Activated CD8-positive, alpha-beta memory T cell treated with anti-CD3 and anti-CD28 coated beads, Interleukin-2, amount 50 U/mL, for 24 hours (primary cell): Measurements from ENCODE around the gene RIPPLY3.

Experiments used
- DNase-seq: peaks from one replicate; pipeline ENCODE4 v3.0.0-alpha.2; 2020; ENCODE audit errors: extremely low read depth

Gene RIPPLY3, protein sequence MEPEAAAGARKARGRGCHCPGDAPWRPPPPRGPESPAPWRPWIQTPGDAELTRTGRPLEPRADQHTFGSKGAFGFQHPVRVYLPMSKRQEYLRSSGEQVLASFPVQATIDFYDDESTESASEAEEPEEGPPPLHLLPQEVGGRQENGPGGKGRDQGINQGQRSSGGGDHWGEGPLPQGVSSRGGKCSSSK

DNA sequence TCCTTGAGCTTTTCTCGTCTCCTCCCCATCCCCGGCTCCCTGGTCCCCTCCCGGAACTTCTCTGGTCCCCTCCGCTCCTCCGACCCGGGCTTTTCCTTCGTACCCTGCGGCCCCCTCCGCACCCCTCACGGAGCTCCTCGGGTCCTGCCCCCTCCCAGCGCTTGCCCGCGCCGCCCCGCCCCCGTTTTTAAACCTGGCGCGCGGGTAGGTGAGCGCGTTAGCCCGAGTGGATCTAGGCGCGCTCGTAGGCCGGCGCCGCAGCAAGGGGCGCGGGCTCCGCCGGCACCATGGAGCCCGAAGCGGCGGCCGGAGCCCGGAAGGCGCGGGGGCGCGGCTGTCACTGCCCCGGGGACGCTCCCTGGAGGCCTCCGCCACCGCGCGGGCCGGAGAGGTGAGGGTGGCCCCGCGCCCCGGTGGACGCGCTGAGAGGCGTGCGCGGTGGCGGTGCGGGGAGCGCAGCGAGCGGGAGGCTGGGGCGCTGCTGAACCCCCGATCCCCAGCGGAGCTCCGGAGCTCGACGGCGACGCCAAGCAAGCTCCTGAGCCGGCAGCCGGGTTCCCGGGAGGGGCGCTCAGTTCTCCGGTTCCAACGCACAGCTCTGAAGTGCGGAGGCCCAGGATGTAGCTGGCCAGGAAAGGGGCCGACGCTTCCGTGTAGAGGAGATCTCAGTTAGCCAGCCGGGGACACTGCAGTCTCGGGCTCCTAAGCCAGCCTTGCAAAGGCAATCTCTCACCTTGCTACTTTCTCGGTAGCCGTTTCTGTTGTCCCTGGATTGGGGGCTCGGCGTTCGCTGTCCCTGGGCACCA, at the start of gene RIPPLY3:
RIPPLY3 (plus strand) TSS at position 217 of the 806 bp plus-strand sequence; CDS start at position 288, 71 bp downstream.
- DNase-seq: no peak

DNA sequence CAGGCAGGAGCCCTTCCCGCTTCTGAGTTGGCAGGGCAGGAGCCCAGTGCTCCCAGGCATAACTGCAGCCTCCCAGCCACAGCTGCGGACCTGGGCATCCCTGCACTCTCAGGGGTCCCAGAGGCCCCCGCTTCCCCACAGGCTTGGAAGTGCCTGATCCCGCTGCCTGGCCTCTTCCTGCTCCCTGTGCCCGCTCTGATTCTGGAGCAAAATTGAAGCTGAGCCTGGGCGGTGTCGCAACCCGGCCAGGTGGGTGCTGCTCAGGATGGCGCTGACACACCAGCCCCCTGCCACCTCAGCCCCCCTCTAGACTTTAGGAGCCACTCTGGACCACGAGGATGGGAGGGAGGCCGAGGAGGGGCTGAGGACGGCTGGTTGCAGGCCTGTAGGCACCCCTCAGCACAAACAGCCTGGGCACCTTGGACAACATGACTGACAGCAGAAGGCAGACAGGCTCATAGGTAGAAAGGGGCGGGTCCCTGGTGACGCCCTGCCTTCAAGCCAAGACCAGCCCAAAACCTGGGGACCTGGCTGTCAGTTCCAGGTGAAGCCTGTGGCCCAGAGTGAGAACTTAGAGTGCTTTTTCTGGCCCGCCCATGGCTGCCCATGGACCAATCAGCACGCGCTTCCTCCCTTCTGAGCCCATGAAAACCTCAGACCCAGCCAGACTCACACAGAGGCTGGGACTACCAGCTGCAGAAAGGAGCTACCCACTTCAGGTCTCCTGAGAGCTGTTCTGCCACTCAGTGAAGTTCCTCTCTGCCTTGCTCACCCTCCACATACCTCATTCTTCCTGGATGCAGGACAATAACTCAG, 47.3 kb upstream of the RIPPLY3 start:
- no peak for DNase-seq

DNA sequence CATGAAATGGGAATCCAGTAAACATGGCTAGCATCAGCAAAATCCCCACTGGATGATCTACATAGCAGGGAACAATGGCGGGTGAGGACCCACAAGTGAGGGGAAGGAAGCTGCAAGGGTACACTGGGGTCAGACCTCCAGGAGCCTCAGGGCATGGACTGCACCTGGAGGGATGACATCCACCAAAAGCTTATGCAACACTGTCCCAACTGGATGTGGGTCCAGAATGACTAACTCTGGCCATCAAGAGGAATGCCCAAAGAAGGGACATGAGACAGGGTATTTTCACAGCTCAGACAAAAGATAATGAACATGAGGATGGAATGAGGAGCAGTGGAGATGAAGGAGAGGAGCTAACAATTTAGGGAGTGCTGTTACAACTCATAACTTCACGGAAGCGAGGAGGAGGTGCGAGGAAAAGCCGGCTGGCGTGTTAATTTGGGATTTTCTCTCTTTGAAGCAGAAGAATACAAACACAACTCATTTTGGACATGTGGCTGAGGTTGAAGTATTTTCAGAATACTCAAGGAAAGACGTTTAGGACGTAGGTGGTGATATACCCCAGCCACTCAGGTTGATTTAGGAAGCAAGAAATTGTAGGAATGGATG, 45.7 kb upstream of the RIPPLY3 start:
- no peak for DNase-seq

DNA sequence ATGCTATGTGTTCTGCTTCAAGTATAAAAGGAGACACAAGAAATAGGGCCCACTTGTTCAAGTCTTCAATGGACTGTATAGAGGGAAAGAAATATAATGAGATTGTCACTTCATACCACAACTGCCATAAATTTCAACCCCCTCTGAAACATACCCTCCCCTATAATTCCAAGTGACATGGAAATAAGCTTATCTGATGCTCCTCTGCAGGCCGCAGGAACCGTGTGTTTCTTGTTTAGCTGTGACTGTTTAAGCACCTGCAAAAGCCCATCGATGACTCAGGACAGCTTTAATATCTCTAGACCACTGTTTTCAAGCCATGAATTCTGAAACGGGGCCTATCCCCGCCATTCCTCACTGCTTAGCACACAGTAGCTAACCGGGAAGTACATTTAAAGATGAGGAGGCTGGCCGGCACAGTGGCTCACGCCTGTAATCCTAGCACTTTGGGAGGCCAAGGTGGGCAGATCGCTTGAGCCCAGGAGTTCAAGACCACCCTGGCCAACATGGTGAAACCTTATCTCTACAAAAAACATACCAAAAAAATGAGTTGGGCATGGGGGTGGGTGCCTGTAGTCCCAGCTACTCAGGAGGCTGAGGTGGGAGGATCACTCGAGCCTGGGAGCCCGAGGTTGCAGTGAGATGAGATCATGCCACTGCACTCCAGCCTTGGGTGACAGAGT, 44.3 kb upstream of the RIPPLY3 start:
- DNase-seq: no peak

DNA sequence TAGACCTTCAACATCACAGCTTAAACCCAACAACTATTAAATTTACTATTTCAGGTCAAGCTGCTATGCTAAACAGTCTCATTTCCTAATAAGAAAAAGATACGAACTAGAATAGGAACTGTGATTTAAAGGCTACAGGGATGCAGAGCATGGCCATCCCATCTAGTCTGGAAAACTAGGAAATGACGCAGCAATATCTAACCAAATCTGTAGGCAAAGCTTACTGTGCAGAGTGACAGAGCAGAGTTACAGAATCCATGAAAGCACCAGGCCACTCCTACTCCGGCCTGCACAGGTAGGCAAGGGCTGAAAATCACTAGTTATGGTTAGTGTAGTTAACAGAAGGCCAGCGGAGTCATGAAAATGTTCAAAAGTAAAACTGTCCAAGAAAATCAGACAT, 42.1 kb upstream of the RIPPLY3 start:
- DNase-seq: no peak

DNA sequence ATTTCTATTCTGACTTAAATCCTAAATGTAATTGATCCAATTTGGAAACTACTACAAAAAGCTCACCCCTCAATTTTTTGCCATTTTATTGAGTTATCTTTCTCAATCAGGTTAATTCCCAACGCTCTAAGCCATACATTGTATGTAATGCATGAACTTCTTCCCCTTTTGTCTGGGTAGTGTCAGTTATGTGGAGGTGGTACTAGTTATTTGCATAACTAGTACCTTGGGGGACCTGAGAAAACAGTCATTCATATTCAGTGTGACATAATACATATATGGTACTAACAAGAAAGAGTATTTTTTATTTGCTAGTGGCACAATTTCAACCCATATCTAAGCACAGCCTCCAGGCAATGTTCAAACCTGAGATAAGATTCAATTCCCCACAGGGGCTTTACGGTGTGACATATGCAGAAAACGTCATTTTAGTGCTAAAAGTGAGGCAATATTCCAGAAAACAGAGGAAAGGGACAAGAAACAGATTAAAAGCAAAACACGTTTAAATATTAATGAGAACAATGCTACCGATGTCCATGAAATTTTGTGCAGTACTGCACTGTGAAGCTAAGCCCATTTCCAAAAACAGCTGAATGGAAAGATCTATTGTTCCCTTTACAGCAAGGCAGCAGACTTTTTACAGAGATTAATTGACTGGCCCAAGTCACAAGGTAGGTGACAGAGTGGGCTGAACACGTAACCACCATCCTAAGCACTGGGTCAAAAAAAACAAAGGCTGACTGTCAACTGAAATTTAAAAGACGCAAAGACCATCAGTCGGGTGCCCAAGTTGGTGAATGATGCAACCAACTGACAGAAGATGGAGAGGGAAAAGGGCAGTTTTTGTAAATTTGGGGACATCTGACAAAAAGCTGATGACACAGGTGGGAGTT, 41.4 kb upstream of the RIPPLY3 start:
- no peak for DNase-seq

DNA sequence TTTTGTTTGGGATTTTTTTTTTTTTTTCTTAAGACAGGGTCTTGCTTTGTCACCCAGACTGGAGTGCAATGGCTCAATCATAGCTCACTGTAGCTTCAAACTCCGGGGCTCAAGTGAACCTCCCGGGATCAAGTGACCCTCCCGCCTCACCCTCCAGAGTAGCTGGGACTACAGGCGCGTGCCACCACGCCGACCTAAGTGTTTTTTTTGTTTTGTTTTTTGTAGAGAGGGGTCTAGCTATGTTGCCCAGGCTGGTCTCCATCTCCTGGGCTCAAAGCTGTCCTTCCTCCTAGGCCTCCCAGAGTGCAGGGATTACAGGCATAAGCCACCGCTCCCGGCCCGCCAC, 40.8 kb upstream of the RIPPLY3 start:
- no peak for DNase-seq

DNA sequence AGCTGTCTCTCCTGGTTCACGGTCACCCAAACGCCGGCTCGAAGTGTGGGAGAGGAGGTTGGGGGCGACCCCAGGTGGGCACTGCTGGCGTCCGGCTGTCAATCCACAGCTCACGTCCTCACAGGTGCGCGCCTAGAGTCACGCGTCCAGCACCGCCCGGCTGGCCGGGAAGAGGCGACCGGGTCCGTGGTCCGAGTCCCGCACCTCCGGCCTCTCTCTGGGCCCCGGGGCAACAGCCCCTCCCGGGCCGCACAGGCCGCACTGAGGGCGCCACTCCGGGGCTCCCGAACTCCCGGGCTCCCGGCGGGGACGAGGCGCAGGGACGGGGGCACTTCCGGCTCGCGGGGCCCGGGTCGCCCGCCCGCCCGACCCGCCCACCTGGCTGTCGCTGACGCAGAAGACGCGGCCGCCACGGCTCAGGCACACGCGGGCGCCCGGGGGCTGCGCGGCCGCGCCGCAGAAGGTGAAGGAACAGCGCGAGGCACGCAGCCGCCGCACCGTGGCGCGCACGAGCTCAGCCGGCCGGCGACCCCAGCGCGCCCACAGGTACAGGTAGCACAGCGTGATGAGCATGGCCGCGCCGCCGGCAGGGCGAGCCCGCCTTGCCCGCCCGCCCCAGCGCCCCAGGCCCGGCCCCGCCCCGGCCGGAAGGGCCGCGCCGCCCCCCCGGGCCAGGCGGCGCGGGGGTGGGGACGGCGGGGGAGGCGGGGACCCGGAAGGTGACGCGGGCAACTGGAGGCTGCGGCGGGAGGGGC, 40.3 kb upstream of the RIPPLY3 start, which contains the start of gene HLCS:
HLCS (minus strand) TSS at position 604 of the 755 bp plus-strand sequence; CDS start at position 573, 31 bp downstream.
- peak; percentile 24 for DNase-seq

DNA sequence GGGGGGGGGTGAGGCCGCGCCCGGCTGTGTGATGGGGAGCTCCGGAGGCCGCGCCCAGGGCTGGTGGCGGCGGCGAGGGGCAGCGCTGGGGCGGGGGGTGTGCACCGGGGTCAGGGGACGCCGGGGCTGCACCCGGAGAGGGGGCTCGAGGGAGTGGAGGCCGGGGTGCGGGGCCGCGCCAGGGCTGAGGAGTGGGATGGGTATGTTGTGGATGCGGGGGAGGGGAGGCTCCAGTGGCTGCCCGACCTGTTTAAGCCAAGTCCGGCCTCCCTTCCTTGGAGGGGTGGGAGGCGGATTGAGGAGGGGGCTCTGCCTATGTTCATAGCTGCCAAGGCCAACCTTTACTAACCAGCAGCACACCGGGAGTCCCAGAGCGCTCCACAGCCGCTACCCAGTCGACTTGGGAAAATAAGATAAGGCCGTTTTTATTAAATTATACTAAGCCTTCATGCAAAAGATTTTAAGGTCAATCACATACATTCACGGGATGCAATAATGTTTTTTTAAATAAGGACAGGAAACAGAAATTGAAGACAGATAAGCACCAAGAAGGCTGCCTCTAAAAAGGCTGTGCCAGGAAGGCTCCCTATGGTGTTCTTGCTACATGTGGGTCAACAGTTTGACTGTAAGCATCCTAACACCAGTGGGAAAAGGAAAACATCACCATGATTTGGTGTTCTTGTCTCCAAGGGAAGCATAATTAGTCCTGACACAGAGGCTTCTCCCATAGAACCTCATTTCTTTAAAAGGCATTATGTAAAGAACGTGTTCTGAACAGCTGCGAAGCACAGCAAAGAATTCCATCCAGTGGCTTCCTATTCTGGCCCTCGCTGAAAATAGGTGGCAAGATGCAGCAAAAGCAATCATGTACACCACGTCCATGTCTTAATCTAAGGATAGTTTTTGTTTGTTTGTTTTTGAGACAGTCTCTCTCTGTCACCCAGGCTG, 39.4 kb upstream of the RIPPLY3 start:
- DNase-seq: no peak

DNA sequence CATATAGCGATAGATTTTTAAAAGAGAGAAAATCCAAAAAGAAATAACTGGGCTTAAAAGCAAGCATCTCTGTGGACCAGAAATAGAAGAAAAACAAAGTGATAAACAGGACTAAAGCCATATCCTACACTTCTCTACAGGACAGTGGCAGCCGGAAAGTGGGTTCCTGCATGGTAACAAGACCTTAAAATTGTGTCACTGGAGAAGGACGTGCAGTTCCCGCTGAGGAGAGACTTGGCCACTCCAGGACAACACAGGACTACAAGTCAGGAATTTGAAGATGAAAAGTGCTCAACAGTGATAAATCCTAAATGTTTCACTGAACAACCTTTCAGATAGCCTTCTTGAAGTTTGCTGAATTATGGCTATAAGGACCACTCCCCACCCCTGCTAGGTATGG, 38.1 kb upstream of the RIPPLY3 start:
- DNase-seq: no peak

DNA sequence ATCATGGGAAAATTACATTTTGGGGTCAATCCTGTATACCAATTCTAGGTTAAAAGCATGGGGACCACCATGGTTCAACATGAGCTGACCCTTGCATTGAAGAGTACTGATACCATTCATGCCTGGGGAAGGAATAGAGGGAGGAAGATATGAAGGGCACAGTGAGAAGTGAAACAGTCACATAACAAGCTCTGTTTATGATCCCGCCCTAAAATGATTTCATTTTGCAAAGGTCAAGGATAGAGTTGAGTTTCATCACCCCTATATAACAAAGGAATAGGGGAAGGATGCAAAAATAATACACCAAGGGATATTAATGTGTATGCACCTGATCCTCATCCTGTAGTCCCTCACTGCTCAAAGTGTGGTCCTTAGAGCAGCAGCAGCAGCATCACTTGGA, 37.5 kb upstream of the RIPPLY3 start:
- DNase-seq: no peak

DNA sequence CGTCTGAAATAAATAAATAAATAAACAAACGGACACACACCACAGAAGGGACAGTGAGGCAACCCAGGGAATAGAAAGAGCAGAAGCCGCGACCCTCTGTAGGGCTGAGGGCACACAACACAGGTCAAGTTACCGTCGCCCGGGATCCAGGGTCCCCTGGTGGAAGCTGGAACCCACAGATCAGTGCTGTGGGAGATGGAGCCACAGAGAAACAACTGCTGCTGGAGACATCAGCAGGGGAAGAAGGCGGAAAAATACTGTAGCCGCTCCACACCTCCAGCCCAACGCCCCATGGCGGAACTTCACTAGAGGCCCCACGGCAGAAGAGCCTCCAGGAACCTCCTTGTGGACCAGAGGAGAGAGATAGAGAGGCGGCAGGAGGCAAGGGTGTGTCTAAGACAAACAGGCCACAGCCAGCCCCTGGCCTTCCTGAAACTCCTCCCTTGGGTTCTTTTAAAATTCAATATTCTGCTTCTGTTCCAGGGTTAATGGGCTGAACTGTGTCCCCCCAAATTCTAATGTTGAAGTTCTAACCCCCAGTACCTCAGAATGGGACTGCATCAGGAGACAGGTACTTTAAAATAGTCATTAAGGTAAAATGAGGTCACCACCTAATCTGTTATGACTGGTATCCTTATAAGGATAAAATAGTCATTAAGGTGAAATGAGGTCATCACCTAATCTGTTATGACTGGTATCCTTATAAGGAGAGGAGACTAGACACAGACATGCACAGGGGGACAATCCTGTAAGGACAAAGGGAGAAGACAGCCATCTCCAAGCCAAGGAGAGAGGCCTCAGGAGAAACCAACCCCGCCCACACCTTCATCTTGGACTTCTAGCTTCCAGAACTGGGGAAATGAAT, 32.3 kb upstream of the RIPPLY3 start:
- no peak for DNase-seq

DNA sequence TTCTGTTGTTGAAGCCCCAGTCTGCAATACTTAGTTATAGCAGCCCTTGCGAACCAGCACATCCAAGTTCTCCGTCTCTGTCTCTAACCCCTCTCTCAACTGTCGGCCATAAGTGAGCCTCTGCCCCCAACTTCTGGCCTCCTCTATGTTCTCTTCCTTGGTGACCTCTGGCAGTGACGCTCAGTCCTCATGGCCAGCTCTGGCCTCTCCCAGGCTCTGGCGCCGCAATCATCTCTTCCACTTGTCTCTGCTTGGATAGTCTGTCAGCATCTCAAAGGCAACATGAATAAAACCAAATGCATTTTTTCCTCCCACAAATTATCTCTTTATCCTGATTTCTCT, 31.7 kb upstream of the RIPPLY3 start:
- no peak for DNase-seq

DNA sequence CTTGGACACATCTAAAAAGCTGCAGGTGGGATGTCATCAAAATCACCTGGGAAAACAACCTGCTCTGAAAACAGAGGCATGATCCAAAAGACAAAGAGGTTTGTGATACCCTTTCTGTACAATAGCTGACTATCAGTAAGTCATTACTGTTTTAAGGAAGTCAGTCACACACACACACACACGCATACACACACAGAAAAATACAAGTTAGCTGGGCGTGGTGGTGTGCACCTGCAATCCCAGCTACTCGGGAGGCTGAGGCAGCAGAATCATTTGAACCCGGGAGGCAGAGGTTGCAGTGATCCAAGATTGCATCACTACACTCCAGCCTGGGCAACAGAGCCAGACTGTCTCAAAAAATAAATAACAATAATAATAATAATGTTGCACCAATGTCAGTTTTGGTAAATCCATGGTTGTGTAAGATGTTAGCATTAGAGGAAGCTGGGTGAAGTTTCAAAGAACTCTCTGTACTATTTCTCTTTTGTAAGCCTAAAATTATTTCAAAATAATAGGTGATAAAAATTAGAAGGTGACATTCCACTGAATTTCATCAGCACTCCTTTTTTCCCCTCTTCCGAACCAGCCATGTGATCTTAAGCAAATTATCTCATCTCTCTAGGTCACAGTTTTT, 30.2 kb upstream of the RIPPLY3 start:
- DNase-seq: no peak

DNA sequence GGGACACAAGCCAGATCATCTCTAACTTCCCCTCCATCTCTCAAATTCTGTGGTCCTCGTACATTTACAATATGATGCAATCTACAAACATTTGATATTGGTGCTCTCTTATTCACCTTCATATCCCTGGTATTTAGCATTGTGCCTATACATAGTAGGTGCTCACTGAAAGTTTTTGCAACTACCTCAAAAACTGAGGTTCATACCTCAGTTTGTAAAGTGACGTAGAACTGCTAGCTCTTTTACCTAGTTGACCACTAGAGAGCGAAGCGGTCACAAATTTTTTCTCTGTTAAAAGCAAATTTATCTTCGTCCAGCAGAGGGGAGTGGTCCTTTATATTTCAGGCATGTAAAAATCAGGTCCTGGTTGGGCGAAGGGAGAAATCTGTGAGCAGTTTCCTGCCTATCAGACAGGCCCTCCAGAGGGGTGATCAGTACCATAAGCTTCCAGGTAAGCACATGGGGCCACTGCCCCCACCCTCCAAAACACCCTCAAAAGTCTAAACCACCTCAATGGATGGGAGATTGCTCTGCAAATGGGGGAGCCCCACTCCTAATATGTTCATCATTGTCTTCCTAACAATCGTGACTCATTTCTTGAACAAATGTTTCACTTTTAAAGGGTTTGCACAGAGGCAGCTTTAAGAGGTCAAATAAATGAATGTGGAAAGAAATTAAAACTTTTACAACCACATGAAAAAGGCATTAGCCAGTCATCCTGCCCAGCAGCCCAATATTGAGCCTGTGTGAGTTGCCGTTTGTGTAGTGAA, 29.4 kb upstream of the RIPPLY3 start:
- no peak for DNase-seq

DNA sequence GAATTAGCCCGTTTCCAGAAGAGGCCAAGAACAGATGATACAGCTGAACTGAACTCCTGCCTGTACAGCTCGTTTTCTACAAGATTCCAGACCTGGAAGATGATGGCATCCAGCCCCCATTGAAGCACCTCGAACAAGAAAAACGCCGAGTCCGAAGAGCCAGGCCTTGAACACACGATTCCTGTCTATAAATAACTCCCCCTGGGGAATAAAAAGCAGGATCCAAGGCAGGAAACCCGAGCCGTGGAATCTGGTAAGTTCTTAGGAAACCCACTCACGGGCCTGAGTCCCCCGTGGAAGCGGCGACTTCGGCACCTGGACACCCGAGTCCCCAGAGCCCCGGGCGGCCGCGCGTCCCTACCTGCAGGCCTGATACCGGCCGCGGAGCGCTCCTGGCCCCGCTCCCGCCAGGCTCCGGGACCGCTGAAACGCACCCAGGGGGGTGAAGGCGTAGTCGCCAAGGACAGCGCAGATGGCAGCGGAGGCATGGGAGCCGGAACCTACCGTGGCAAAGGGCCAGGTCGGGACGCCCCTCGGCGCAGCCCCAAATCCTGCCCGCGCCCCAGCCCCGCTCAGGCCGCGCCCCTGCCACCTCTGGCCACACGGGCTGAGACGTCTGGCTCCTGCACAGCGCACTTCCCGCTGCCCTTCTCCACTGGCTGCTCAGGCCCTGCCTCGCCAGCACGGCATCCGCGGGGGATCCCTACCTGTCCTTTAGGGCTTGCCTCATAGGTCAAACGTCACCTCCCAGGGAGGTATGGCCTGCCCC, 26.0 kb upstream of the RIPPLY3 start:
- no peak for DNase-seq
